Right lobe of liver (tissue), 4 donors: ENCODE data around the gene PEAK1.

ENCODE experiments used
- CTCF ChIP-seq, 4 donors: fragments of 200-600 bp in 3 of 4; fragments of 450-650 bp in 1 of 4; IDR thresholded peaks; one replicate each; pipeline versions ENCODE4 v1.5.1 to v1.8.0; 2016 to 2022; ENCODE audit warnings: antibody characterized with exemption in 4 of 4, mild to moderate bottlenecking in 2 of 4
- POLR2A ChIP-seq: fragments of 450-650 bp; IDR thresholded peaks from one replicate; pipeline ENCODE4 v1.6.1; 2017; ENCODE audit warnings: antibody characterized with exemption, mild to moderate bottlenecking
- donor health status: DM: no; HTN: no; CAD: no.
- donor health status: DM: no; HTN: no; CAD: no.
- donor health status: DM: no; HTN: yes; CAD: no.

DNA sequence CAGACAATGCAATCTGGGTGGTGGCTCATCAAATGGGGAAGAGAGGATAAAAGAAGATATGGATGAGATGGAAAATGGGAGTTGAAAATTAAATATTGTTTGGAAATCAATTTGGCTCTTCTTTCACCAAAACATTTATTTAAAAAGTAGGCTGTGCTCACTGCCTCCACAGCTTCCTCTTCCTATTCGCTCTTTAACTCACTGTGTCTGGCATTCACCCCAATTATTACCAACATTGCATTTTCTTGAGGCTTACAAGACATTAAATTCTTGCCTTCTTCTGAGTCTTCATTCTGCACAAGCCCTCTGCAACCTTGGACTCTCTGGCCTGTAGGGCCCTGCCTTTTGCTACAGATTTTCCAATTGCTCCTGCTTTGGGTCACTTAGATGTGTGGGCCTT lies 296.1 kb downstream of the PEAK1 start:
- TF ChIP-seq CTCF (IDR thresholded peaks at IDR 0.05) = no peak
- TF ChIP-seq POLR2A = no peak
